ENCODE results near the gene SPDYE3.
"Not testable (repeated sequence)": the region's sequence is repeated elsewhere in the genome, so short reads cannot be mapped to it uniquely, and the experiment has no call there.

SPDYE3 gene, protein sequence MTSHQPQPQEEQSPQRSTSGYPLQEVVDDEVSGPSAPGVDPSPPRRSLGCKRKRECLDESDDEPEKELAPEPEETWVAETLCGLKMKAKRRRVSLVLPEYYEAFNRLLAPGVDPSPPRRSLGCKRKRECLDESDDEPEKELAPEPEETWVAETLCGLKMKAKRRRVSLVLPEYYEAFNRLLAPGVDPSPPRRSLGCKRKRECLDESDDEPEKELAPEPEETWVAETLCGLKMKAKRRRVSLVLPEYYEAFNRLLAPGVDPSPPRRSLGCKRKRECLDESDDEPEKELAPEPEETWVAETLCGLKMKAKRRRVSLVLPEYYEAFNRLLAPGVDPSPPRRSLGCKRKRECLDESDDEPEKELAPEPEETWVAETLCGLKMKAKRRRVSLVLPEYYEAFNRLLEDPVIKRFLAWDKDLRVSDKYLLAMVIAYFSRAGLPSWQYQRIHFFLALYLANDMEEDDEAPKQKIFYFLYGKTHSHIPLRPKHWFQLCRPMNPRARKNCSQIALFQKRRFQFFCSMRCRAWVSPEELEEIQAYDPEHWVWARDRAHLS

DNA sequence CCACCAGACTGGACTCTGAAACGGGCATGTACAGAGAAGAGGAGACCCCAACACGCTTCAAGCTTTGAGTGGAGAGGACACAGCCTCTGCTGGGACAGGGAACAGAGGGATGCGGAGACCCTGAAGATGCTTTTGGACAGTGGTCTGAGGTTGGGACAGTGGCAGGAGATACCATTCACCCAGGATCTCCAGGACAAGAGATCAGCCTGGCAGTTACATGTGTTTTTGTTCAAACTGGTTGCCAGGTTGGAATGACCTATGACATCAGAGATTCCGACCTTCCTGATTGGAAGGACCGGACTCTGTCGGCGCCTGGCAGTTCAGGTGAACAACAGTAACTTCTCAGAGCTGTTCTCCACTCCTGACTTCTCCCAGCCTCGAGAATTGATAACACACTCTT, at the start of gene SPDYE3:
TSS of gene SPDYE3 (plus strand) at position 301 of the 400 bp plus-strand sequence. CDS start 184 bp downstream, outside the sequence.
- not testable (repeated sequence) for DNase-seq

DNA sequence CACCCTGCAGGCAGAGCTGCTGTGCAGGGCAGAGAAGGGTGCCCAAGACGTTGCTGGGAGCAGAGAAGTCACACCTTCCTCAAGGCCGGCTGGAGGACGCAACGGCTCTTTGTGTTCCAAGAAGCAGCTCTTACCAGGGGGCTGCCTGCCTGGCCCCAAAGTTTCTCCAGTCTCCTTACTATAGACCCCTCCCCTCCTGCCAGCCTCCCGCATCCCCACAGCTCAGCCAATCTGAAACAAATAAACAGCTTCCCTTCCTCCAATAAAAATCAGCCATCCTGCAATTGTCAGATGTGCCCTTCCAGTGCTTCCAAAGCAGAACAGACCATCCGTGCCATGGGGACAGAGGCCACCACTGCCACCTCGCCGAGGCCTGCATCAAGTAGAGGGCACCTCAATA, 47.5 kb upstream of the SPDYE3 start:
- not testable (repeated sequence) for DNase-seq

DNA sequence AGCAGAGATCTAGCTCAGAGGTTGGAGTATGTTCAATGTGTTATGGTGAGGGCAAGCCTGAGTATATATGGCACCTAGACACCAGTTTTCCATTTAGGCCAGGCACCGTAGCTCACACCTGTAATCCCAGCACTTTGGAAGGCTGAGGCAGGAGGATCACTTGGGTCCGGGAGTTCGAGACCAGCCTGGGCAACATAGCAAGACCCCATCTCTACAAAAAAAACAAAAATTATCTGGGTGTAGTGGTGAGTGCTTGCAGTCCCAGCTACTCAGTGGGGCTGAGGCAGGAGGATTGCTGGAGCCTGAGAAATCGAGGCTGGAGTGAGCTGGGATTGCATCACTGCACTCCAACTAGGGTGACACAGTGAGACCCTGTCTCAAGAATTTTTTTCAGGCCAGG, 44.6 kb upstream of the SPDYE3 start:
- DNase-seq: not testable (repeated sequence)

DNA sequence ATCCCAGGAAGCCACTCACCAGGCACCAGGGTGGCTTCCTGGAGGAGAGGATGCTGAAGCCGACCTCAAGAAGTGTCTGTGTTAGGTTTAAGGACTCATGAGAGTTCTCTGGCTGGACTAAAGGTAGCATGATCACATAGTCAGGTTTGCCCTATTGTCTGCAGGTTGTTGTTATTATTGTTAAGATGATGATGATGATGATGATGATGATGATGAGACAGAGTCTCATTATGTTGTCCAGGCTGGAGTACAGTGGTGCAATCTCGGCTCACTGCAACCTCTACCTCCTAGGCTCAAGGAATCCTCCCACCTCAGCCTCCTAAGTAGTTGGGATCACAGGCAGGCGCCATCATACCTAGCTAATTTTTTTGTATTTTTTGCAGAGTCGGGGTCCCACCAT, 43.3 kb upstream of the SPDYE3 start:
- DNase-seq: not testable (repeated sequence)

DNA sequence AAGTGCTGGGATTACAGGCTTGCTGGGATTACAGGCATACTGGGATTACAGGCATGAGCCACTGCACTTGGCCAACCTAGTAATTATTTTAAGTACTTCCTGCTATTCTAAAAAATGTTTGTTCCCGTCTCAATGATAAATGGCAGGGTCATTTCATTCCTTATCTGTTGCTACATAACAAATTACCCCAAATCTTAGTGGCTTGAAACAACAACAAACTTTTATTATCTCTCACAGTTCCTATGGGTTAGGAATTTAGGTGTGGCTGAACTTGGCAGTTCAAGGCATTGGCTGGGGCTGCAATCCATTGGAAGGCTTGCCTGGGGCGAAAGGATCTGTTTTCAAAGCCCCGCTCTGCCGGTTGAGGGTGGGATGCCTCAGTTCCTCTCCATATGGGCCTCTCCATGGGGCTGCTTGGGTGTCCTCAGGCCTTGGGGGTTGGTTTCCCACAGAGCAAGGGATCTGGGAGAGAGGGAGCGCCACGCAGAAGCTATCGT, 42.8 kb upstream of the SPDYE3 start:
- not testable (repeated sequence) for DNase-seq

DNA sequence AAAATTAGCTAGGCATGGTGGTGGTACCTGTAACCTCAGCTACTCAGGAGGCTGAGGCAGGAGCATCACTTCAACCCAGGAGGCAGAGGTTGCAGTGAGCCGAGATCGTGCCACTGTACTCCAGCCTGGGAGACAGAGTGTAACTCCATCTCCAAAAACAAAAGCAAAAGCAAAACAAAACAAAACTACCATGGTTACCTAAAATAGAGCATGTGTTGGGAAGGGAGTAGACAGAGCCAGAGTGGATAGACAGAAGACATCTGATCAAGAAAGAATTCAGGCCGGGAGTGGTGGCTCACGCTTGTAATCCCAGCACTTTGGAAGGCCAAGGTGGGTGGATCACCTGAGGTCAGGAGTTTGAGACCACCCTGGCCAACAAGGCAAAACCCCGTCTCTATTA, 41.7 kb upstream of the SPDYE3 start:
- not testable (repeated sequence) for DNase-seq

DNA sequence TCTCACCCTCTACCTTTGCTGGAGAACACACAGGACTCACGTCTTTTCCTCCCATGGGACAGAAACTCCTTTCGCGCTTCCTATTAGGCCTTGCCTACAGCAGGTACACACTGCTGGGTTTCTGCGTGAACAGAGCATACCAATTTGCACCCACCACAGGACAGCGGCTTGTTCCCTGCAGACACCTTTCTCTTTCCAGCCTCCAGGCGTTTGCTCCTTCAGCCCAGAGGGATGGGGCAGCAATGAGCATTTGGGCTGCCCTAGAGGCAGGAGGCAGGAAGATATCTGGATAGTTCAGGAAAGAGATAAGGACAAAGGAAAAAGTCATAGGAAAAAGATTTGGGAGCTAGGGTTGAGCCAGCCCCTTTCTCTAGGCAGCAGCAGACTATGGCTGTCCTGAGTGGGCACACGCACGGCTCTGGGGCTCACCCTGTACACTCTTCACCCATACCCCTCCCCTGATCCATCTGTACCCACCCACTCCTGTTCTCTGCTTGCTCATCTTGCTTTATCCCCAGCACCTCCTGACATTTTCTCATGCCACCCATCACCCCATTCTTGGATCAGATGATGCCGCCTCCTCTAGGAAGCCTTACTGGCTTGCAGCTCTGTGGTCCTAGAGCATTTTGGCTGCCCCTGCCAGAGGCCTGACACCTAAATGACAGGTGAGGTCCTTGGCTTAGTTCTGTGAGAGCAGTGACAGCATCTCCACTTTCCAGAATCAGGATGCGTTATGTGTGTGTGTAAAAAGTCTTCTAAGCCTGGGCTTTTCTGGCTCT, 40.7 kb upstream of the SPDYE3 start:
- DNase-seq: no peak

DNA sequence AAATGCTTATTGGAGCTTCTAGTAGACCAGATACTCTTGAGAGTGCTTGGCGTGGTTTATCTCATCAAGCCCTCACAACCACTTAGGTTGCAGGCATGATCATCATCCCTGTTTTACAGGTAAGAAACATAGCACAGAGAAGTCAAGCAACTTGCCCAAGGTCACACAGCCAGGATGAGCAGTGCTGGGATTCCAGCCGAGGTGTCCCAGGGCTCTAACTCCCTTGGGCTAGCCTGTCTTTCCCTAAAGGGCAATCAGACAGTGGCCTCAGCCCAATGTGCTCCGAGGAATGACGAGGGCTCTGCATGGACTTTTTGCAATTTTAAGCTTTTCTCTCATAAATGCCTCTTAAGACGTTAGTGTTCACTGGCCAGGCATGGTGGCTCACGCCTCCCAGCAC, 39.9 kb upstream of the SPDYE3 start:
- DNase-seq: no peak

DNA sequence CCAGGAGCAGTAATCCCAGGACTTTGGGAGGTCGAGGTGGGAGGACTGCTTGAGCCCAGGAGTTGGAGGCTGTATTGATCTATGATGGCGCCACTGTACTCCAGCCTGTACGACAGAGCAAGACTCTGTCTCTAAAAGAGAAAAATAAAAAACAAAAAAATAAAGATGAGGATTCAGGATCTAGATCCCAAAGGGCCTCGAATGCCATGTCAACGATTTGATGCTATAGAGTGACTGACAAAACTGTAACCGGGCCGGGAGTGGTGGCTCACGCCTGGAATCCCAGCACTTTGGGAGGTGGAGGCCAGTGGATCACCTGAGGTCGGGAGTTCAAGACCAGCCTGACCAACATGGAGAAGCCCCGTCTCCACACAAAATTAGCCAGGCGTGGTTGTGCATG, 38.6 kb upstream of the SPDYE3 start:
- not testable (repeated sequence) for DNase-seq

DNA sequence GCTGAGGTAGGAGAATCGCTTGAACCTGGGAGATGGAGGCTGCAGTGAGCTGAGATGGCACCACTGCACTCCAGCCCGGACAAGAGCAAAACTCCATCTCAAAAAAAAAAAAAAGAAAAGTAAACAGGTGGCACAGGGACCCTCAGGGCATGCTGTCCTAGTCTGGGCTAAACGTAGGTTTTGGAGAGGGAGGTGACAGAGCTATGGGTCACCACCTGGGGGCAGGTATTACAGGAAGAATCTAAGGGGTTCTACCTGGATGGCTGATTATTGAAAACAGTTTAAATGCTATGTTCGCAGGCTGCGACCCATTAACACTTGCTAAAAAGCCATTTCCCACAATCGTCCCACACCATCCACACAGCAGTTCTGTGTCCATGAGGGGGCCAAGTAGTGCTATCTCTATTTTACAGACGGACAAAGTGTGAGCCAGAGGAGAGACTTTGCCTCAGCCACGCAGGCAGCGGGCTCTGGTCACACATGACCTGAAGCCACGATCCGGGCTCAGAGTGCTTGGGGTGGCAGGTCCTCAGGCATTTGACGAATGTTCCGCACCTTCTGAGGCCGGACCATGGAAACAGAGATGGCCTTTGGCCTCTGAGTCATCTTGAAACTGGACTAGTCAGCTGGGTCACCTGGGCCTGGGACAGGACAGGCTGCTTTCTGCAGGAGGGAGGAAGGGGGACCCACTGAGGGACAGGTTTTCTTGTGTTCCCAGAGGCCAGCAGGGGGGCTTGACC, 38.0 kb upstream of the SPDYE3 start:
- not testable (repeated sequence) for DNase-seq

DNA sequence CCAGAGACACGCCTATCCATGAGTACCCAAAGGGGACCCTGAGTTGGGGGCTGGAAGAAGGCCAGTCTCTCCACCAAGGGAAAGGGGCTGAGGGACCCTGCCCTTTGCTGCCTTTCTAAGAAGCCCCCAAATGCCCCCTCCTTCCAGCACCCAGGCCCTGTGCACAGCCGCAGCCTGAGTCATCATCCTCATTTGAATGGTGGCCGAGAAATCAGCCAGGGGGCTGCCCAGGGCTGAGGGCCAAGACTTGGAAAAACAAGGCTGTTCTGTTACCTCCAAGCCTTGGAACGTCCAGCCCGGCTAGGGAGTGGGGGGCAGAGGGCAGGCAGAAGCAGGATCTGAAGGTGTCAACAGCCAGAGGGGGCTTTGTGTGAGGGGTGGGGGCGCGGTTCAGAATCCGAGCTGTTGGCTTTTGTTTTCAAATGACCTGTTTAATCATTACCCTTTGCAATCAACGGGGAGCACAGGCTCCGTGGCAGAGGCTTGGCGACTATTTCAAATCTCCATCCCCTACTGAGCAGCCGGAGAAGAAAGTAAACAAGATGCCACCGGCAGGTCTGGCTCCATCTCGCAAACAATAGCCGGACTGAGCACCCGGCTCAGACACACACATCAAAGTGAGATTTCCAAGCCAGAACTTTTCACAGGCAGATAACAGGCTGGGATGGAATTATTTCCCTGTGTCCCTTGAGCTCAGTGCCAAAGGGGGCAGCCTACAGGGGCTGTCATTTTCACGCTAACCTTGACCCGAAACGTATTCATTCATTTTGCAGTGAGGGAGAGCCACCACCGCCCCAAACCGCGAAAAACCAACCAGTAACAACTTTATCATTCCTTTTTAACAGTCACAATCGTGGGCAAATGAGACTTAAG, 37.2 kb upstream of the SPDYE3 start:
- DNase-seq: not testable (repeated sequence)

DNA sequence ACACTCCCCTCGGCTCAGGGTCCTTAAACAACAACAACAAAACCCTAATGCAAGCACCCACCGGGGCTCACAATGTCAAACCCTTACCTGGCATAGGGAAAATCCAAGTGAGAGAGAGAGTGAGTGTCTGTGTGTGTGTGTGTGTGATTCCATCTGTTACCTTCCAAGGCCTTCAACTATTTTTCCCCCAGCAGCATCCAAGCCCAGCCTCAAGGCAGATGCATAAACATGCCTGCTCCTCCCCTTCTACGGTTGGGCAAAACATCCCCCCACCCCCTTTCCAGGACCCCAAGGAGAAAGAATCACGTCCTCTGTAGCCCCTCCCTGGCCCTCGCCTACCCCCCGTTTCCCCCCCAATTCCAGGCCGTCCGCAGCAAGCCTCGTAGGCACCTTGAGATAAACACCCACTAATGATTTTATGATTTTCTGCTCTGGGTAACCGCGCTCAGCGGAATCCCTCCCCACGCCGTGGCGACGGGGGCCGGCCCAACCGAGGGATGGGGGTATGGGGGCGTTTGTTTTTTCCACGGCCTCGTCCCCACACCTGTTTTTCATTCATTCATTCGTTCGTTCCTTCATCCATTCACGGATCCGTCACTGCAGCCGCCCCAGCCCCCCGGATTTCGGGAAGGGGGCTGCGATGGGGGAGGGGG, 36.4 kb upstream of the SPDYE3 start:
- DNase-seq: not testable (repeated sequence)

DNA sequence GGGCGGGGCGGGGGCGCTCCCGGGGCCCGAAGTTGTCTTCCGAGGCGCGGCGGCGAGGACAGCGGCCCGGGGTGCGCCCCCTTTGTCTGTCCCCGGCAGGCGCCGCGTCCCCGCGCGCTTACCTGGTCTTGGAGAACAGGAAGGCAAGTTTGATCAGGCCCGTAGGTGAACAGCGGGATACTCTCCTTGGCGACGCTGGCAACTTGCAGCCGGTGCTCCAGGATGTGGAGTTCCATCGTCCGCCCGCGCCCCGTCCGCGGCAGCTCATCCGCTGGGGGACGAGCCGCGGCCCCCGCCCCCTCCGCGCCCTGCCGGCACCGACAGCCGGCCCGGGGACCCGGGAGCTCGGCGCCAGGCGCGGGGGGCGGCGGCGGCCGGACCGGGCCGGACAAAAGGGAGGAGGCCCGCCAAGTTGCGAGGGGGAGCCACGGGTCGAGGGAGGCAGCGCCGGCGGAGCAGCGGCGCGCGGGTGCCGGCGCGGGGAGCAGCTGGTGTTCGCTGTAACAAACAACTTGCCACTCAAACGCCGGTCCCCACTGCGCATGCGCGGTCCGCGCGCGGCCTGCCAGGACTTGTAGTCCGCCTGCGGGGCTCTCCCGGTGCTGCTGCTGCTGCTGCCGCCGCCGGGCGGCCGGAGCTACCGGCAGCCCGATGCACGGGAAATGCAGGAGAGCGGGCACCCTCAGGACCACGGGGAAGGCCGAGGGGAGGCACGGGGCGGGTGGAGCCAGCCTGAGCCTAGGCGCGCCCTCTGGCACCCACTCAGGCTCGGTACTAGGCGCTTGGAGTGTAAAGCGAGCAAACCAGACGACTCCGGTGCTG, 35.6 kb upstream of the SPDYE3 start:
- DNase-seq: peak; percentile 79 to 88

DNA sequence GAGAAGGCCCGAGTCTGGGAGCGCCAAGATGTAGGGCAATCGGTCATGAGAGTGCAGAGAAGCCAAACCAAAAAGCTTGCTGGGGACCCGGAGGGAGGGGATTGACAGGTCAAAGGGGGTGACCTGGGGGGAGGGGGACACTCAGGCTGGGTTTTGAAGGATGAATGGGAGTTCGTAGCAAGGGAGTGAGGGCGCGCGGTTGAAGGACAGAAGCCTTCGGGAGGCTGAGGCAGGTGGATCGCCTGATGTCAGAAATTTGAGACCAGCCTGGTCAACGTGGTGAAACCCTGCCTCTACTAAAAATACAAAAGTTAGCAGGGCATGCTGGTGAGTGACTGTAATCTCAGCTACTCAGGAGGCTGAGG, 35.0 kb upstream of the SPDYE3 start:
- not testable (repeated sequence) for DNase-seq

DNA sequence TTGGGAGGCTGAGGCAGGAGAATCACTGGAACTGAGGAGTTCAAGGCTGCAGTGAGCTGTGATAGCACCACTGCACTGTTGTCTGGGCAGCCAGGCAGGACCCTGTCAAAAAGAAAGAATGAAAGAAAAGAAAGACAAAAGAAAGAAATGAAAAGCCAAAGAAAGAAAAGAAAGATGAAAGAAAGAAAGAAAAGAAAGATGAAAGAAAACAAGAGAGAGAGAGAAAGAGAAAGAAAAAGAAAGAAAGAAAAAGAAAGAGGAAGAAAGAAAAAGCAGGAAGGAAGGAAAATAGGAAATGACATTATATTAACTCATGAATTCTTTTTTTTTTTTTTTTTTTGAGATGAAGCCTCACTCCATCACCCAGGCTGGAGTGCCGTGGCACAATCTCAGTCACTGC, 32.4 kb upstream of the SPDYE3 start:
- no peak for DNase-seq

DNA sequence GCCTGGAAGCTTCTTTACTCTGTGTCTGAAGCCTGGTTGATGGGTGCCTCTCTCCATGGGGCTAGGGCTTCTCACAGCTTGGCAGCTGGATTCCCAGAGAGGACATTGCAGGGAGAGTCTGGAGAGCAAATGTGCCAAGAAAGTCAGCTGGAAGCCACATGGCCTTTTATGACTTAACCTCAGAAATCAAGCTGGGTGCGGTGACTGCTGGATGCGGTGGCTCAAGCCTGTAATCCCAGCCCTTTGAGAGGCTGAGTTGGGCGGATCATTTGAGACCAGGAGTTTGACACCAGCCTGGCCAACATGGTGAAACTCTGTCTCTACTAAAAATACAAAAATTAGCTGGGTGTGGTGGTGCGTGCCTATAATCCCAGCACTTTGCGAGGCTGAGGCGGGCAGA, 31.4 kb upstream of the SPDYE3 start:
- DNase-seq: not testable (repeated sequence)

DNA sequence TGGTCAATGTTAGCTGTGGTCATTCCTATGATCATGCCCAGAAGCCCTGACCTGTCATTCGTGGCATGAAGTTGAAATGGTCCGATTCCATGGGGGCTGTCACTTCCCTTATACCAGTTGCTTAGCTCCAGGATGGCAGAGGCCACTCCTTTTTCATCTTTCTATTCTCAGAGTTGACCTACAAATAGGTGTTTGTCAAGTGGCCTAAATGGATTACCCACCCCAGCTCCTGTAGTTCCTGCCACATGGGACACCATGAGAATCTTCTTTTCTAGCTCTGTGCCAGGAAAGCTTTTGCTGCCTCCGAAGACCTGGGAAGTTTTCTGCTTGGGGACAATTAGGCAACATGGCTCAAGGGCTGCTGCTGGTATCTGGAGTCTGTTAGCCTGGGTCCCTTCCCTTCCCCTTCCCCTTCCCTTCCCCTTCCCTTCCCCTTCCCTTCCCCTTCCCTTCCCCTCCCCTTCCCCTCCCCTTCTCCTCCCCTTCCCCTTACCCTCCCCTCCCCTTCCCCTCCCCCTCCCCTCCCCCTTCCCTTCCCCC, 25.4 kb upstream of the SPDYE3 start:
- not testable (repeated sequence) for DNase-seq

DNA sequence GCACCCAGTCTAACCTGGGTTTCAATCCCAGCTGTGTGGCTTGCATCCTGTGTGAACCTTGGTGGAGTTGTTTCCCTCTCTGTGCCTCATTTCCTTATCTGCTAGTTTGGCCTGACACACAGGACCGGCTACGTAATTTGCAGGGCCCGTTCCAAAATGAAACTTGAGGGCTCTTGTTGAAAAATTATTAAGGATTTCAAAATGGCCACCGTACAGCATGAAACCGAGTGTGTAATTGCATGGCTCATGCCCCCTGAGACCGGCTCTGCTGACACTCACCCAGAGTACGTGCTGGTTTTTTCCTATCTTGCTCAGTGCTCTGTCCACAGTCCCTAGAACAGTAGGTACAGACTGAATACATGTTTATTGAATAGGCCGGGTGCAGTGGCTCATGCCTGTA, 24.4 kb upstream of the SPDYE3 start:
- DNase-seq: not testable (repeated sequence)

DNA sequence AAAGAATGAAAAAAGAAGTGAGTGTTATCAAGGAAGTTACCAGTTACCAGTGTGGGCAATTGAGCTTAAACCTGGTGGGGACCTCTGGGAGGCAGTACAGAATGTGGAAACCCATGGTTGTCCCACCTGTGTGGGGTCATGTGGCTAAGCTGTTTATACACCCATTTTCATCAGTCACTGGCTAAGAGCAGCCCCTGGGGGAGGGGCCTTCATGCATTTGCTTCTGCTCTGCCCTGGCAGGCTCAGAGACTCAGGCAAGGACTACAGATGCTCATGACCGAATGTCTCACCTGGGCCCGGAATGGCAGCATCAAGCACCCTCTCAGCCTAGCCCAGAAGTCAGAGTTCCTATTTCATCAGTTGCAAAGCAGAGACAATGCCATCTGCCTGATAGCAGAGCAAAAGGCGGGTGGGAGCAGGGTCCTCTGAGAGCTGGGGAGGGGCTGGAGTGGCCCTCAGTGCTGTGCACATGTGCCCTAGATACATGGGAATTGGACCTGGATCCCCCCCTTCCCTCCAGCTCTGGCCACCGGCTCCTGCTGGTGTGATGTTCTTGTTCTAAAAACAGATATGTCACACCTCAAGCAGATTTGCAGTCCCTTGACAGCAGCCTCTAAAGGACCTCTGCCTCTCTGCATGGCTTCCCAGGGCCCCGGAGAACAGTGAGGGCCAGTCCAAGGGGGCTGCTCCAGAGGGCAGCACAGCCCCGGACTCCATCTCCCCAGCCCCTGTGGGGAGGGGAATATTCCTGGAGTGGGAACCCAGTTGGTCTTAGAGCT, 20.1 kb upstream of the SPDYE3 start:
- DNase-seq: not testable (repeated sequence)

Data from bone marrow (tissue), 2 donors.